ENCODE data around the gene ATF1. TPM values are rescaled to one million over a fixed set of nuclear protein-coding genes. Genes with fewer than 3 reads are reported as not detected.
A peak's percentile ranks its signal among the peaks of the same experiment; 100 is the strongest.

Gene ATF1
- total RNA-seq, 4 donors from 2014 or later: 14.5 to 44.6 (median 18.5) TPM

DNA sequence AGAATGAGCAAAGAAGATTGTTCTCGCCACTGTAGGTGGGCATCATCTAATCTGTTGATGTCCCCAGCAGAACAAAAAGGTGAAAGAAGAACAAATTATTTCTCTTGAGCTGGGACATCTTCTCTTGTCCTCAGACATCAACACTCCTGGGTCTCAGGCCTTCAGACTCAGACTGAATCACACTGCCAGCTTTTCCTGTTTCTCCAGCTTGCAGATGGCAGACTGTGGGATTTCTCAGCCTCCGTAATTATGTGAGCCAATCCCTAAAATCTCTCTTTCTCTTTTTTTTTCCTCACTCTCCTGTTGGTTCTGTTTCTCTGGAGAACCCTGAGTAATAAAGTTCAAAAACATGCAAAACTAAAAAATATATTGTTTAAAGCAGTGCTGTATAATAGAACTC lies 75.1 kb downstream of the ATF1 start:
- Histone ChIP-seq H3K9me3 (peaks cover 0 to 8% (median 0%) of the 10 kb centered on the region in 4 donors), H3K27me3 (no peaks in the 10 kb centered on the region), H3K4me3 (no peak overlapping the region), H3K4me1 (no peaks in the 10 kb centered on the region), H3K36me3 (no peaks in the 10 kb centered on the region), H3K27ac (no peak overlapping the region)
- no peak for DNase-seq
- TF ChIP-seq, protein P1, sequence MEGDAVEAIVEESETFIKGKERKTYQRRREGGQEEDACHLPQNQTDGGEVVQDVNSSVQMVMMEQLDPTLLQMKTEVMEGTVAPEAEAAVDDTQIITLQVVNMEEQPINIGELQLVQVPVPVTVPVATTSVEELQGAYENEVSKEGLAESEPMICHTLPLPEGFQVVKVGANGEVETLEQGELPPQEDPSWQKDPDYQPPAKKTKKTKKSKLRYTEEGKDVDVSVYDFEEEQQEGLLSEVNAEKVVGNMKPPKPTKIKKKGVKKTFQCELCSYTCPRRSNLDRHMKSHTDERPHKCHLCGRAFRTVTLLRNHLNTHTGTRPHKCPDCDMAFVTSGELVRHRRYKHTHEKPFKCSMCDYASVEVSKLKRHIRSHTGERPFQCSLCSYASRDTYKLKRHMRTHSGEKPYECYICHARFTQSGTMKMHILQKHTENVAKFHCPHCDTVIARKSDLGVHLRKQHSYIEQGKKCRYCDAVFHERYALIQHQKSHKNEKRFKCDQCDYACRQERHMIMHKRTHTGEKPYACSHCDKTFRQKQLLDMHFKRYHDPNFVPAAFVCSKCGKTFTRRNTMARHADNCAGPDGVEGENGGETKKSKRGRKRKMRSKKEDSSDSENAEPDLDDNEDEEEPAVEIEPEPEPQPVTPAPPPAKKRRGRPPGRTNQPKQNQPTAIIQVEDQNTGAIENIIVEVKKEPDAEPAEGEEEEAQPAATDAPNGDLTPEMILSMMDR (IDR thresholded peaks at IDR 0.05): no peak
- no peak for TF ChIP-seq POLR2A (IDR thresholded peaks at IDR 0.05)

DNA sequence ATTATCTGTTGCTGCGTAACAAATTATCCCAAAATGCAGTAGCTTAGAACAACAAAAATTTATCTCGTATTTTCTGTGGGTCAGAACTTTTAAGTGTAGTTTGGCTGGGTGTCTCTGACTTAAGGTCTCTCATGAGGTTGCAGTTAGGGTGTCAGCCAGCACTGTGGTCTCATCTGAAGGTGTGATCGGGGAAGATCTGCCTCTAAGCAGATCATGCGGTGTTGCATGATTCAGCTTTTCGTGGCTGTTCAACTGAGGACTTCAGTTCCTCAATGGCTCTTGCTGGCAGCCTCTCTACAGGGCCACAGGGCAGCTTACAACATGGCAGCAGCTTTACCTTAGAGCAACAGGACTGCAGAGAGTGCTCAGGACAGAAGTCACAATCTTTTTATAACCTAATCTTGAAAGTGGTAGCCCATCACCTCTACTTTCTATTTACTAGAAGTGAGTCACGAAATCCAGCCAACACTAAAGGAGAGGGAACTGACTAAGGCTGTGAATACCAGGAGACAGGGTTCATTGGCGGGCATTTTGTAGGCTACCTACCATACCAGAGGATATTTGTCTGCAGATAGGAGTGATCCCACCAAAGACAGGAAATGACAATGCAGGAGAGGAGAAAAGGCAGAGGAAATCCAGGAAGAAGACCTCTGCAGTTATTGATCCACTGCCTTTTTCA lies 77.0 kb downstream of the ATF1 start:
- H3K27ac ChIP-seq: no peak overlapping the region
- no peak for TF ChIP-seq POLR2A (IDR thresholded peaks at IDR 0.05)
- TF ChIP-seq, protein P1 (IDR thresholded peaks at IDR 0.05): no peak
- DNase-seq: no peak

DNA sequence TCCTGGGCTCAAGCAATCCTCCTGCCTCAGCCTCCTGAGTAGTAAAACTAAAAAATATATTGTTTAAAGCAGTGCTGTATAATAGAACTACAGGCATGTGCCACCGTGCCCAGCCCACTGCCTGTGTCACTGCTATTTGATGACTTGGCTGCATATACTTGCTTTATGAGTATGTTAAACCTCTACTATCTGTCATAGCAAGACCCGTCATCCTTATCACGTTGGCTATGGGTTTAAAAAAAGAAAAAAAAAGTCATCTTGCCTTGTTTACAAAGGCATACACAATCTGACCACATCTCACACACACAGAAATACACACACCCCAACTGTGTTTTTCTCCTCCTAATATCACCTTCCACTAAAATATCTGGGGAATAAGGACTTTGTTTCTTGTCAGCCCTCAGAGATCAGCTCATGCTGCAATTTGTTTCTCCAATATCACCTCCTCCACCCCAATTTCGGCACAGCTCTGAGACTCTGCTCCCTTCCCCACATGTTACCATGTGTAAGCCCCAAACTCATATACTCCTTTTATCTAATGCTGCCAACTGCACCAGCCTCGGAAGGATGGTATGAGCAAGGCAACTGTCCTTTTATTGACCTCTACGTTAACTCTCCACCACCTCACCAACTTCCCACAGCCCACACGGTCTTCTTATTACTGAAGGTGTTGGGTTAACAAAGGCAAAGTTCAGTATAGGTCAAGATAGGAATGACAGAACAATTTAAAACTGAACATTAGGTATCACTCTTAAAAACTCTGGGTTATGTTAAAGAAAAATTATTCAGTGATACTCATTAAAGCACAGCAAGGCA lies 78.0 kb downstream of the ATF1 start:
- no peaks in the 10 kb centered on the region for H3K36me3 ChIP-seq
- H3K27ac ChIP-seq: no peak overlapping the region
- H3K9me3 ChIP-seq: peaks cover 0 to 6% (median 0%) of the 10 kb centered on the region in 4 donors
- H3K27me3 ChIP-seq: no peaks in the 10 kb centered on the region
- TF ChIP-seq POLR2A (IDR thresholded peaks at IDR 0.05): no peak
- TF ChIP-seq, protein P1 (IDR thresholded peaks at IDR 0.05): no peak
- no peaks in the 10 kb centered on the region for H3K4me1 ChIP-seq
- H3K4me3 ChIP-seq: no peak overlapping the region
- no peak for DNase-seq

More for the DNA sequence above, 77.0 kb downstream of the ATF1 start:
- Histone ChIP-seq H3K9me3 (peaks cover 0 to 6% (median 0%) of the 10 kb centered on the region in 4 donors), H3K4me3 (no peak overlapping the region), H3K4me1 (no peaks in the 10 kb centered on the region), H3K36me3 (no peaks in the 10 kb centered on the region), H3K27me3 (no peaks in the 10 kb centered on the region)

DNA sequence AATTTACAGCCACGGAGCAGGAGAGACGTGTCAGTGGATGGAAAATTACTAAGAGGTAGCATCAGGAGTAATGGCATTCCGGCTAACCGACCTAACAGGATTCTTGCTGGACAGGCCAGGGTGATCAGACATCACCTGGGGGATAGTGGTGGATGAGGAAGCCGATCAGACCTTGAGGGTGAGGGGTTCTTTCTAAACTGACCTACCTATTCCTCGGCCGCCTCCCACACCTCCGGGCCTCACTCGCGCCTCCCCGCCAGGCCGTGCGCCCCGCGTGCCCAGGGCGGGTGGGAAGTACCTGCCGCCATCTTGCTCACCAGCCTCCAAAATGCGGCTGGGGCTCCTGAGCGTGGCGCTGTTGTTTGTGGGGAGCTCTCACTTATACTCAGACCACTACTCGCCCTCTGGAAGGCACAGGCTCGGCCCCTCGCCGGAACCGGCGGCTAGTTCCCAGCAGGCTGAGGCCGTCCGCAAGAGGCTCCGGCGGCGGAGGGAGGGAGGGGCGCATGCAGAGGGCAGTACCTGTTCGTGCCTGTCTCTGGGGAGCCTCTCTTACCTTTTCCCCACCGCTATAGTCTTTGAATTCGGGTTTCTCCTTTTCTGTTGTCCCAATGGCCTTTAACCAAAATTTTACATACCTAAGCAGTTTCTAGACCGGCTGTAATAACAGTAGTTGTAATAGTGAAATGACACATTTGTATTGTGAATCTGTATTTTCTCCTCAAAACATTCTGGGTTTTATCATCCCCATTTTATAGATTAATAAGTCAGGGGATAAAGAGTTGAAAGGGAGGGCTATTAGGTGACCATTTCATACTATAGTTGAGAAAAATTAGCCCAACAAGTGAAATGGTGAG lies 79.0 kb downstream of the ATF1 start, which contains the start of gene TMPRSS12:
TSS of gene TMPRSS12 (plus strand) at position 290 of the 857 bp plus-strand sequence. CDS start at position 329, 39 bp downstream.
- Histone ChIP-seq H3K4me1 (no peaks in the 10 kb centered on the region), H3K4me3 (peak within 1 kb of the TSS in 2 of 4 donors; percentile 4 to 27), H3K27me3 (no peaks in the 10 kb centered on the region), H3K36me3 (no peaks in the 10 kb centered on the region), H3K9me3 (peaks cover 0 to 6% (median 0%) of the 10 kb centered on the region in 4 donors), H3K27ac (no peak within 1 kb of the TSS)
- DNase-seq: no peak
- TF ChIP-seq POLR2A (IDR thresholded peaks at IDR 0.05): no peak
- TF ChIP-seq, protein P1 (IDR thresholded peaks at IDR 0.05): no peak

DNA sequence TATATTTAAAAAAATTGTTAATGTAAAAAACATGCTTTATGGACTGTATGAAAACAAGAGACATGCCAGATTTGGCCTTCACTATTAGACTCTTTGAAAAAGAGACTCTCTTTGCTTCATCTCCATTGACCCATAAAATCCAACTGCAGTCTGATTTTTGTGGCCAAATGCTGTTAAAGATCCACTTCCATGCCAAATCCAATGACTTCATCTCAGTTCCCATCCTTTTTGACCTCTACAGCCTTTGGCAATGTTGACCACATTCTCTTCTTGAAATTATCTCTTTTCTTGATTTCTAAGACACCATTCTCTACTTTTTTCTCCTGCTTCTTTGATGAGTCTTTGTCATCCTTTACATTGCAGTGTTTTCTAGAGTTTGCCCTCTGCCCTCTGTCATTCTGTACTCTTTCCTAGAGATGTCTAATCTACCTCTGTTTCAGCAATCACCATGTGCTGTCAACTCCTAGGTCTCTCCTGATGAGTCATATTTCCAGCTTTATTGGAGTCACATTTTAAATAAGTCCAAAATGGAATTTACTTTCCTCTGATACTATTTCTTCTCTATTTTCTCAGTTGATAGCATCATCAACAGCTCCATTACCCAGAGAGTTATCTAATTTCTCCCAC lies 81.2 kb downstream of the ATF1 start:
- no peak for TF ChIP-seq POLR2A (IDR thresholded peaks at IDR 0.05)
- TF ChIP-seq, protein P1 (IDR thresholded peaks at IDR 0.05): no peak
- Histone ChIP-seq H3K27me3 (no peaks in the 10 kb centered on the region), H3K9me3 (peaks cover 0 to 6% (median 0%) of the 10 kb centered on the region in 4 donors), H3K36me3 (no peaks in the 10 kb centered on the region), H3K4me1 (no peaks in the 10 kb centered on the region), H3K4me3 (no peak overlapping the region), H3K27ac (no peak overlapping the region)
- no peak for DNase-seq
